Stimulated activated CD8-positive, alpha-beta memory T cell treated with anti-CD3 and anti-CD28 coated beads, Interleukin-4, amount 100 ng/mL, for 4 hours (primary cell): ENCODE results near the gene ZDHHC1.

Experiments
- DNase-seq, 2 donors: peaks; one replicate each; pipeline ENCODE4 v3.0.0-alpha.2; 2020; ENCODE audit warnings: low read depth in 2 of 2, low spot score in 1 of 2

Gene ZDHHC1

GRCh38 chr16:67448580-67448979 is 32.3 kb upstream of the ZDHHC1 start:
- DNase-seq: no peak

GRCh38 chr16:67447508-67448076 is 31.3 kb upstream of the ZDHHC1 start:
- peak in 1 of 2 donors; percentile 10 for DNase-seq

- no peak for DNase-seq
Measured at GRCh38 chr16:67446968-67447507, 30.8 kb upstream of the ZDHHC1 start.

- DNase-seq: no peak
Measured at GRCh38 chr16:67445913-67446907, 29.9 kb upstream of the ZDHHC1 start.

GRCh38 chr16:67445441-67445912 is 29.2 kb upstream of the ZDHHC1 start:
- DNase-seq: no peak

- DNase-seq: no peak
Measured at GRCh38 chr16:67445126-67445426, 28.8 kb upstream of the ZDHHC1 start.

GRCh38 chr16:67444259-67445125 is 28.2 kb upstream of the ZDHHC1 start:
- no peak for DNase-seq

GRCh38 chr16:67443265-67443664 is 27.0 kb upstream of the ZDHHC1 start:
- no peak for DNase-seq

- no peak for DNase-seq
Measured at GRCh38 chr16:67442581-67443255, 26.4 kb upstream of the ZDHHC1 start.

- DNase-seq: no peak
Measured at GRCh38 chr16:67441907-67442306, 25.6 kb upstream of the ZDHHC1 start.

- DNase-seq: no peak
Measured at GRCh38 chr16:67441271-67441753, 25.0 kb upstream of the ZDHHC1 start.

- no peak for DNase-seq
Measured at GRCh38 chr16:67438824-67439393, 22.6 kb upstream of the ZDHHC1 start.

GRCh38 chr16:67438098-67438791 is 22.0 kb upstream of the ZDHHC1 start:
- no peak for DNase-seq

GRCh38 chr16:67437513-67437912 is 21.2 kb upstream of the ZDHHC1 start:
- DNase-seq: no peak

GRCh38 chr16:67436640-67437193 is 20.4 kb upstream of the ZDHHC1 start:
- DNase-seq: no peak

GRCh38 chr16:67435758-67436164 is 19.5 kb upstream of the ZDHHC1 start:
- no peak for DNase-seq

GRCh38 chr16:67433131-67433719 is 16.9 kb upstream of the ZDHHC1 start:
- no peak for DNase-seq

- no peak for DNase-seq
Measured at GRCh38 chr16:67432506-67432890, 16.2 kb upstream of the ZDHHC1 start.
